ENCODE data around the gene BPIFA3.

Gene BPIFA3

DNA sequence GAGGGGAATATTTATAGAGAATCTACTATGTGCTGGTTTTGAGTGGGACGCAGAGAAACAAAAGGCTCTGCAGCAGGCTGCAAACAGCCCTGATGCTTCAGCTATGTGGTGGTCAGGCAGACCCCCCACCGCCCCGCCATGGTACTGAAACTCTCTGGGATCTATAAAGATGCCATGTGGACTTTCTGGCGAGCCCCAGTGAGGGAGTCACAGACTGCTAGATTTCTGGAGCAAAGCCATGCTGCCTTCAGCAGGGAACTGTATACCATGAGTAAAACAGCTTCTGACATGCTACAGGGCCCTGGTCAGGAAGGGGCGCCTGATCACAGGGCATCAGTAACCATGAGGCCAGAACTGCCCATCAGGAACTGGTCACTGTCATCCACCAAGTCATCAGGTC lies 46.6 kb downstream of the BPIFA3 start:
- no peak for DNase-seq (ENCODE audit: low read depth in 2 of 2)

DNA sequence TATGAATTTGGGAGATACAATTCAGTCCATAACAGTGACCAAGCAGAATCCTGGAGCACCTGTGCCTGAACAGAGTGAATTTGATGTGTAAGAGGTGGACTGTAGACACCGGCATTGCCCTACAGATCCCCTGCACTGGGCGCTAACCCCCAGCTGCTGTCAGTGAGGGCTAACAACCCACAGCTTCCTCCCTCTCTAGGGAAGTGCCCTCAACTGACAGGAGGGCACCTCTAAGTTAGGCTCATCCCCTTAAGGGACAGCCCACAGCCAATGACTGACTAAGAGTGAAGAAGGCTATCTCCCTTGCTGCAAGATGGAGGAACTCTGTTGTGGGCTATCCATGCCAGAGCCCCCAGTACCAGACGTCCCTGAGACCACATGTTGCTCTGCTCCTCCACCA lies 50.5 kb downstream of the BPIFA3 start:
- DNase-seq (ENCODE audit: low read depth in 2 of 2) = no peak

DNA sequence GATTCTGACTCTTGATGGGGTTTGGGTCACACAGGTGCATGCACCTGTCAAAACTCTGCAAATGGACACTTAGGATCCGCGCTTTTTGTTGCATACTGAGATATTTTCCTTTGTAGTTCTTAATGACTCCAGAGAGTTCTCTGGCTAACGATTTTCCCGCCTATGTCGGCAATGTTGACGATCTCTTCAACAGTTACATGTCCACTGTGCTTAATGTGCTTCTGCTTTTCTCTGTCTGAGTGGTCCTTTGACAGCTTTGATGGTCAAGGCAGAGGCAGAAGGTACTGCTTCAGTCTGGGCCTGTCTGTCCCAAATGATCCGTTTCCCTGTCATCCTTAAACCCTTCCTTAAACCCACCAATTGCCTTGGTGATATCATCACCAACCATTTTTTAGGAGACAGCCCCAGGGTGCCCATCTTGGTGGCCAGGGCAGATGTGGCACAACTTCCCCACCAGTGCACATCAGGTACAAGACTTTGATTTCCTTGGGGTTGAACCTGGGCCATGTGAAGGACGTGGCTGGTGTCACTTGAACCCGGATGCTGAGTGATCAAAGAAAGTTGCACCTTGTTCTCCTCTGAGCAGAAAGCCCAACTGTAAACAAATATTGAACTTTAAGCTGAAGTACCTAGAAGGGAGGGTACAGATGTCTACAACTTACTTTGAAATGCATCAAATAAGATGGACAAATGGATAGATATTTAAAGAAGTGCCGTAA lies 55.2 kb downstream of the BPIFA3 start:
- DNase-seq (ENCODE audit: low read depth in 2 of 2) = no peak

DNA sequence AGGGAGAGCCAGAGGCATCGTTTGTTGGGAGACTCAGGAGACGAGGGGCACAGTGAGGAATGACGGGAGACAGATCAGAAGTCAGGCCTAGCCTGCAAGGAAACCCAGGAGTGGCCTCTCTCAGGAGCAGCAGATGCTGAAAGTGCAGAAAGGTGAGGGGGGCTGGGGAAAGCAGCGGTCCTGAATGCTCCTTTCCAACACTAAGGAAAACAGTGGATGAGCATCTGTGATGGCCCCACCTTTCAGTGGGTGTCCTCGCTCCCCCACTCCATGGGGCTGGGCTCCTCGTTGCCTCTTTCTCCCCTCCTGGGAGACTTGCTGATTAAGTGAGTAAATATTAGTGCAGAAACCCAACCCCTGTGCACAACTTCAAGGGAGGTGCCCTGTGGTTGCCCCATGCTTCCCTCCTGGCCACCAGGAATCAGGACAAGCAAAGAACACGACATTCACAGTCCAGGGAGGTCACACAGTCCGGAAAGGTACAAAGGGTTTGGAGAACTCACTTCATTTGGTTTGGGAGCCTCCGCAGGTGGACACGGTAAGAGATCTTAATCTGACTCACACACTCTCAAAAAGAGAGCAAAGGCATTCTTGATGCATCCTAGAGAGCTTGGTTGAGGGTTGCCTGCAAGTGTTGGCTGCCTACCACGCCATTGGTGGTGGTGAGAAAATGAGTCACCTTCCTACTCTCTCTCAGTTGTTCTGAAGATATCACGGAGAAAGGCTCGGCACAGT lies 56.1 kb downstream of the BPIFA3 start:
- DNase-seq (ENCODE audit: low read depth in 2 of 2) = no peak

DNA sequence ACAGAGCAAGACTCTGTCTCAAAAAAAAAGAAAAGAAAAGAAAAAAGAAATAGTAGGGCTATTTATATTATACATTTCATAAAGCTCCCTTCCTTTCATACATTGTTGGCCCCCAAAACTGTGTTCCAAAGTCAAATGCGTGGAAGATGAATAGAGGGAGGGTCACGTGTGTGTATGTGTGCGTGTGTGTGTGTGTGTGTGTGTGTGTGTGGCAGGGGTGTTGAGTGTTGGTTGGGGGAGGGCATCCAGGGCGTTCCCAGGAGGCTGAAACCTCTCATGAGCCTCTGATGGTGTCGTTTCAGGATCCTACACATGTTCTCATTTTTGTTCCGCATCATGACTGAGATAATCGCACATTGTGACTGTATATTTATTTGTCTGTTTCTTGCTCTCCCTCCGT lies 58.1 kb downstream of the BPIFA3 start:
- no peak for DNase-seq (ENCODE audit: low read depth in 2 of 2)

DNA sequence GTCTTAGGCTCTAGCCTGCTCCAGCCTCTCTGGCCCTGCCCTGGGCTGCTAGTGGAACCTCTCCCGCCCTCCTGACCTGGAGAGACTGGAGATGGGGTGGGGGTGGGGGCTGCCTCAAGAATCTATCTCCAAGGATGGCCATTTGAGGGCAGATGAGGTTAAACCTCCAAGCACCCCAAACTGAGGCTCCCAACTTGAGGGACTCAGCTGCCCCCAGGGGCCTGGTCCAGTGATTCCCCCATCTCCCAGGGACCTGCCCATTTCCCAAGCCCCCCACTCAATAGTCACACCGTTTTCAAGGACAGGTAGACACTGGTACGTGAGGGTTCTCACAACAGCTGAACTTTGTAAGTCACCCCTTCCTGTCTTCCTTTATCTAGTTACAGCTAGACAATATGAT lies 58.7 kb downstream of the BPIFA3 start:
- DNase-seq (ENCODE audit: low read depth in 2 of 2) = no peak

DNA sequence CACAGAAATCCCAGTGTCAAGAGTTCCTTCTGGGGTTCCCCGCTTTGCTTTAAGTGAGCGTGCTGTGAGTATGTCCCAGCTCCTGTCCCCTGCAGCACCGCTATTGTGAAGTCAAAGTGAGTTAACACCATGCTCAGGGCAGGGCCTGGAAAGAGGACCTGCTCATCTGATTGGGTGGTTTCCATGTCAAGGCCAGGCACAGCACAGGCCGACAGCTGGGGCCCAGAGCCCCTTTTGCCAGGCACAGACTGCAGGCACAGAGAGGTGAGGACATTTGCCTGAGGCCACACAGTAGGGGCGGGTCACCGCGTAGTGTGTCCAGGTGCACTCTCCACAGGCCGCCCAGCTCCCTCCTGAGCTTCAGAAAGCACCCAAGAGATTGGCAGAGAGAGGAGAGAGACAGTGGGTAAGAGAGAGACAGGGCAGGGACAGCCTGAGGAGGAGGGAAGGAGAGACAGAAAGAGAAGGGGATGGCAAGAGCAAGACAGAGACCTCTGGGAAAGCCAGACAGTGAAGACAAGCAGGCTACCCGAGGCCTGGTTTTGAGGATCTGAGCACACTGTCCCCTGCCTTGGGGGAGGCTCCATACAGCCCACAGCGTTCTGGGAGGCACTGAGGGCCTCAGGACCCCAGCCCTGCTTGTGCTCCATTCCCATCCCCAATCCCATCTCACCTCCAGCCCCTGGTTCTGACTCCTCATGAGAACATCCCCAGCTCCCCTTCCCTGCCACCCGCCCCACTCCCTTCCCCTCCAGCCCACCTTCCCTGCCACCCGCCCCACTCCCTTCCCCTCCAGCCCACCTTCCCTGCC lies 59.4 kb downstream of the BPIFA3 start:
- no peak for DNase-seq (ENCODE audit: low read depth in 2 of 2)
